GM12872 (cell line): ENCODE results near the gene FAM83E.

Experiments
- CTCF ChIP-seq: IDR thresholded peaks from 3 replicates; pipeline ENCODE4 v1.5.1; 2011; ENCODE audit warnings: low read depth, mild to moderate bottlenecking, low read length, moderate library complexity; ENCODE audit not compliant: insufficient read depth

The FAM83E gene

GRCh38 chr19:48582168-48582567, 32.7 kb downstream of the FAM83E start:
- TF ChIP-seq CTCF = no peak

GRCh38 chr19:48578891-48579290, 36.0 kb downstream of the FAM83E start:
- no peak for TF ChIP-seq CTCF

- TF ChIP-seq CTCF = no peak
These were observed 38.8 kb downstream of the FAM83E start for GRCh38 chr19:48575931-48576622.

- TF ChIP-seq CTCF = no peak
These were observed 41.7 kb downstream of the FAM83E start for GRCh38 chr19:48573163-48573505.

GRCh38 chr19:48571378-48572162, 43.3 kb downstream of the FAM83E start:
- no peak for TF ChIP-seq CTCF

- no peak for TF ChIP-seq CTCF
These were observed 45.1 kb downstream of the FAM83E start for GRCh38 chr19:48569814-48570213.

GRCh38 chr19:48568345-48568886, 46.5 kb downstream of the FAM83E start:
- TF ChIP-seq CTCF = no peak
